Myocyte (in vitro differentiated cells): ENCODE measurements around the gene CRPPA. TPM values are rescaled to one million over a fixed set of nuclear protein-coding genes. Genes with fewer than 3 reads are reported as not detected.
A peak's percentile ranks its signal among the peaks of the same experiment; 100 is the strongest.

Source experiments
- DNase-seq: peaks from one replicate; pipeline ENCODE4 v3.0.0-alpha.2; 2012; ENCODE audit warnings: low read depth
- total RNA-seq: library from RNA; depleted of rRNA; stranded (reverse); fragments of >200 nt; gene quantifications from 2 replicates; pipeline ENCODE4 v1.2.3, GENCODE V29; 2014

CRPPA gene
- total RNA-seq, 1 donor from 2014 or later: 6.1 TPM

- no peak for DNase-seq
Observed at GRCh38 chr7:16423761-16424160, 2.4 kb upstream of the CRPPA start.

DNA sequence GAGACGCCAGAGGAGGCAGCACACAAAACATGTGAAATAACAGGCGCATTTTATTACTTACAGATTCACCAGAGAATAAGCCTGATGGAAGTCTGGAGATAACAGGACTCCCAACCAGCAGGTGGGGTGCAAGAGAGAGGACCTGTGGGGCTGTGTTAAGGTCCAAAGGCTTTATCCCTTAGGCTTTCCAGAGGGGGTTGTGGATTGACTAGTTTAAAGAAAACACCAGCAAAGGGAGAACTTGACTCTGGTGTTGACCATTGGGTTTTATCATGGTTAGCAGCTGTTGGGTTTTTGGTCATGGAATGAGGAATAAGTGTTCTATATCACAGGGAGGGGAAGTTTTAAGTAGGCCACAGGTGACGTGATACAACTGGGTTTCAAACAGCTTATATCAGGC, 1.6 kb upstream of the CRPPA start:
- peak; percentile 26 for DNase-seq

DNA sequence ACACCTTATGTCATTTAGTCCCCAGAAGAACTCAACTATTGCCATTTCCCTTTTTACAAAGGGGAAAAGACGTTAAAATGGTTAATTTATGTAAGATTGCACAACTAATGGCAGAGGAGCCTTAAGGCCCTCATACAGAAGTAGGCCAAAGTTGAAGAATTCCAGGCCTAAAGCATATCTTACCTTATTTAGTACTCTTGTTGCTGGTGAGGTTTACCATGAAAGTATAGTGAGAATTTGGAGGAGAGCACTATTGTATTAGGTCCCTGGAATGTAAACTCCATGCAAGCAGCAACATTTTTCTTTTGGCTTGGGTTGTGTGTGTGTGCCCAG, 731 bp upstream of the CRPPA start:
- no peak for DNase-seq

DNA sequence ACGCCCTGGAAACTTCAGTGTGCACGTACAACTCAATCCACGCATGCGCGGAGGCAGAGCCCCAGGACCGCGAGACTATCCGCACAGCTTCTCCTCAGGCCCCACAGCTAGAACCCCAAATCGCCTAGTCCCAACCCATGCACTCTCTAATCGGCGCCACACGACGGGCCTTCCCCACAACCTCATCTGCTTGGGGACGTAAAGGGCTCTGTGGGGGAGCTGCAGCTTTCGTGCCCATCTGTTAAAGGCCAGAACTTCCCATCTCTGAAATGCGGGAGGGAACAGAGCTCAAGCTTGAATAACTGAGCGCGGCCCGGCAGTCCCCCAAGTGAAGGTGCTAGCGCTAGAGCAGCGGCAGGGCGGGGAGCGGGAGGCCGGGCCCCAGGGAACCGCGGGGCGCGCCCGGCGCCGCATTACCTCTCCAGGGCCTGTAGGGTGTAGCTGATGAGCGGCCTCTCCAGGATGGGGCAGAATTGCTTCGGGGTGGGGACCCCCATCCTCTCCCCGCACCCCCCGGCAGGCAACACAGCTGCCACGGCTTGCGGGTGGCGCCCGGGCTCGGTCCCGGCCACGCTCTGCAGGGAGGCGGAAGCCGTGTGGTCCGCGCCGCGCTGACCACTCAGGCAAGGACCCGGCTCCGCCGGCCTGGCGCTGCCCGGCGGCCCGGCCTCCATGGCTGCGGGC, 547 bp downstream of the CRPPA start:
- DNase-seq: peak; percentile 98

GRCh38 chr7:16420329-16420648, 1.0 kb downstream of the CRPPA start:
- DNase-seq: no peak

DNA sequence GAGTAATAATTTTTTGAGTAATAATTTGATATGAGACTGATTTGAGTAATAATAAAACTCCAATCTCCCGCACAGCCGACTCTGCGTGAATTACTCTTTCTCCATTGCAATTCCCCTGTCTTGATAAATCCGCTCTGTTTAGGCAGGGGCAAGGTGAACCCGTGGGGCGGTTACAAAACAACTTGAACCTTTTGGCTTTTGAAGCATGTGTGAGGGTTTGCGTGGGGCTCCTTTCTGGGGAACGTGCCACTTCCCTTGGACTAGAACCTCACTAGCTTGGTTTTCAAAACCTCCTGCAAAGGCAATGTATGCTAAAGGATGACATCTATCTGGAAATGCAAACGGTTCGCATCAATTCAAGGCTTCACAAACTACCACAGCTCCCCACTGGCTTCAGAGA, 1.5 kb downstream of the CRPPA start:
- no peak for DNase-seq

- no peak for DNase-seq
Observed at GRCh38 chr7:16419126-16419525, 2.2 kb downstream of the CRPPA start.

GRCh38 chr7:16417906-16418305, 3.4 kb downstream of the CRPPA start:
- DNase-seq: no peak

DNA sequence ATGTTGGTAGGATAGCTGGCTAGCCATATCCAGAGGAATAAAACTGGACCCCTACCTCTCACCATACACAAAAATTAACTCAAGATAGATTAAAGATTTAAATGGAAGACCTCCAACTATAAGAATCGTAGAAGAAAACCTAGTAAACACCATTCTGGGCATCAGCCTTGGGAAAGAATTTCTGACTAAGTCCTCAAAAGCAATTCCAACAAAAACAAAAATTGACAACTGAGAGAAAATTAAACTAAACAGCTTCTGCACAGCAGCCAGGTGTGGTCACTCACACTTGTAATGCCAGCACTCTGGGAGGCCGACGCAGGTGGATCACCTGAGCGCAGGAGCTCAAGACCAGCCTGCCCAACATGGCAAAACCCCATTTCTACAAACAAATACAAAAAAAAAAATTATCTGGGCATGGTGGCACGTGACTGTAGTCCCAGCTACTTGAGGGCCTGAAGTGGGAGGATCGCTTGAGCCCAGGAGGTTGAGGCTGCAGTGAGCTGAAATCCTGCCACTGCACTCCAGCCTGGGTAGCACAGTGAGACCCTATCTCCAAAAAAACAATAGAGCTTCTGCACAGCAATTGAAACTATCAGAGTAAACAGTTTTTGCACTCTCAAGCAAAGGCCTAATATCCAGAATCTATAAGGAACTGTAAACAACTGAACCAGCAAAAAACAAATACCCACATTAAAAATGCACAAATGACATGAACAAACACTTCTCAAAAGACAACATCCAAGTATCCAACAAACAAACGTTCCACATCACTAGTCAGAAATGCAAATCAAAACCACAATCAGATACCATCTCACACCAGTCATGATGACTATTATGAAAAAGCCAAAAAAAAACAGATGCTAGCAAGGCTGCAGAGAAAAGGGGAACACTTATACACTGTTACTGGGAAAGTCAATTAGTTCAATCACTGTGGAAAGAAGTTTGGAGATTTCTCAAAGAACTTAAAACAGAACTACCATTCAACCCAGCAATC, 4.8 kb downstream of the CRPPA start:
- peak; percentile 88 for DNase-seq

GRCh38 chr7:16412274-16413254, 8.8 kb downstream of the CRPPA start:
- DNase-seq: peak; percentile 27

DNA sequence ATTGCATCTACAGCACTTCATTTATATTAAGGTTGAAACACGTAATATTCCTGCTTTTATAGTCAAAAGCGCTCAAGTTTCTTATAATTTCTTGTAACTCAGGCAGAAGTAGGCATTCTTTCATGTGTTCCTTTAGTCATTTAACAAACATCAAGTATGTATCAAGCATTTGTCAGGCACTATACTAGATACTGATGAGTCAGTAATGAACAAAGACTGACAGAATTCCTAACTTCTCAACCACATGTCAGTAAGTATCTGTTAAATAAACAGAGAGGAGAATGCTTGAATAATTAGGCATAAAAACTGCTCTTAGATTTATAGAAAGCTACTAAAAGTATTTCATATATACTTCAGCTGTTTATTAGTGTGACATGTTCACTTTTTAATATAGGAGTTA, 9.9 kb downstream of the CRPPA start:
- DNase-seq: no peak

DNA sequence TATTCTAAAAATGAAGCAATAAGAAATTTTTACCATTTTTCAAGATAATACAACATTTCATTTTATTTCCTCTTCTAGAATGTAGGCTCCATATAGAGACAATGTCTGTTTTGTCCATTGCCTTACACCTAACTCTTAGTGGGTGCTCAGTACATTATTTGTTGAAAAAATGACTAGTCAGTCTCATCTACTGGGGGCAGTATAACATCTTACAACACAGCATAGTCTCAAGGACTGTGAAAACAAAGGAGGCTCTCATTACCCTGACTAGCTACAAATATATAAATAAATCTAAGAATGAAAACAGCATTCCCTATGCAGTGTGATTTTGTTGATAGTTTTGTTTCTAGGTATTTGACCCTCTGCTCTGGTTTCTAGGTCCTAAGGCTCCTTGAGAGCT, 11.6 kb downstream of the CRPPA start:
- DNase-seq: no peak

DNA sequence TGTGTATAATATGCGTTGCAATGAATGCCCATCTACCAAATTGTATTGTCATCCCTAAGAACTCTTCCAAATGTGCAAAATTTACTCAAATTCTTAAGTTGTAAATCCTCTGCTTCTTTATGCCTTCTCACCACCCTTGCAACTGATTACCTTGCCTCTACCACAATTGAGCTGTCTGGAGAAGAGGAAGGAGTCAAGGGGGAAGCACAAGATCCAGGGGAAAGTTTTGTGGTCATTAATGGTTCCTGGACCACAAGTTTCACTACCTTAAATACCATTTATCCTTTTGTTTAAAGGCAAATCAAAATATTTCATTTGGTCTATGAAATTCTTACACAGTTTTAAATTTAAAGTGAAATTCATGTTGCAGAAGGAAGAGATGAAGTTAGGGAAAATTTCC, 16.7 kb downstream of the CRPPA start:
- DNase-seq: no peak

- DNase-seq: no peak
Observed at GRCh38 chr7:16403475-16403874, 17.9 kb downstream of the CRPPA start.

DNA sequence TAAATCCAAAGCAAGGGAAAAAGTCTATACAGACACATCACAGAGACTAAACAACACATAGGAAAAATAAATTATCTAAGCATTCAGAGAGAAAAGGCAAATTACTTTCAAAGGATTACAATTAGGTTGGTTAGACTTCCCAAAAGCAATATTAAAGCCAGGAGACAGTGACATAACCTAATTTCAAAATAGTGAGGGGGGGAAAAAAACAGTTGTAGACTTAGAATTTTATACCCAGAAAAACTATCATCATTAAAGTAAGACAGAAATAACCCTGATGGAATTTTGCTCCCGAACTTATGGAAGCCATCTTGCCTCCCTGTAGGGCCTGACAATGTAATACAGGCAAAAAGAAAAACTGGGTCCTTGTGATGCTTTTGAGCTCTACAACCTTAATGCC, 18.4 kb downstream of the CRPPA start:
- no peak for DNase-seq

GRCh38 chr7:16402091-16402490, 19.2 kb downstream of the CRPPA start:
- DNase-seq: no peak

DNA sequence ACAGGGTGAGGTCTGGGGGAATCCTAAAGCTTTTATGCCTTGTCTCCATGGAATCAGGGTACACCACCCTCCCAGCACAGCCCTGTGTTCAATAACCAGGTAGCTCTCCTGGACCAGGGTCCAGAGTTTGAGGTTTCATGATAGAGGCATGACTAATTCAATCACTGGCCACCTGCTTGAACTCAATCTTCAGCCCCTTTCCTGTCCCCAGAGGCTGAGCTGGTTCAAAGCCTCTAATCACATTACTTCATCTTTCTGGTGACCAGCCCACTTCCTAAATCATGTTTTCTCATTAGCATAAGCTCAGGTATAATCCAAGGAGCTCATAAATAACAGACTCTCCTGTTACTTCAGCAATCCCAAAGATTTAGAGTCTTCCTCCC, 20.5 kb downstream of the CRPPA start:
- no peak for DNase-seq

DNA sequence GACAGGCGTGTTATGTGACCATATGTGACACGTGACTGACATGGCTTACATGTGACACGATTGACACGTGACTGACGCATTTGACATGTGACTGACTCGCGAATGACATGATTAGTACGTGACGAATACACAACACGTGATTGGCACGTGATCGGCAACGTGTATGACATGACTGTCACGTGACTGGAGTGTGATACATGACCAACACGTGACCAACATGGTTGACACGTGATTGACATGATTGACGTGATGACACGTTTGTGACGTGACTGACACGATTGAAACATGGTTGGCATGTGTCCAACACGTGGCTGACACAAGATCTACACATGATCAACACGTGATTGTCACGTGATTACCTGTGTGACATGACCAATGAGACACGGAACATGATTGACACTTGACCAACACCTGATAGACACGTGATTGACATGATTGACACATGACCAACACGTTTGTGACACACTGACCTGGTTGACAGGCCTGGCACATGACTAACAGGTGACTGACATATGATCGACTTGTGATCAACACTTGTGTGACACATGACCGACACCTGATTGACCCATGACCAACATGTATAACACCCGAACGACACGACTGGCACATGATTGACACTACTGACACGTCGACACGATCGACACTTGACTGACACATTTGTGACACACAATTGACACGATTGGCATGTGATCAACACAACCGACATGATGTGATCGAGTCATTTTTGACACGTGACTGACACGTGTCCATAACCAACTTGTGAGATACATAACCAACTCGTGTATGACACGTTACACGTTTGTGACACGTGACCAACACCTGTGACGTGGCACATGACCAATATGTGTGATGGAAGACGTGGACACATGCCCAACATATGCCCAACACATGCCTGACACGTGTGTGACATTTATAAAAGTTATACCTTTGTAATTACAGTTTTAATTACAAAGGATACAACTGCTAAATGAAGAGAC, 21.1 kb downstream of the CRPPA start:
- no peak for DNase-seq

- DNase-seq: no peak
Observed at GRCh38 chr7:16399265-16399831, 22.0 kb downstream of the CRPPA start.
